ENCODE results near the gene TBC1D2B.

TBC1D2B gene

DNA sequence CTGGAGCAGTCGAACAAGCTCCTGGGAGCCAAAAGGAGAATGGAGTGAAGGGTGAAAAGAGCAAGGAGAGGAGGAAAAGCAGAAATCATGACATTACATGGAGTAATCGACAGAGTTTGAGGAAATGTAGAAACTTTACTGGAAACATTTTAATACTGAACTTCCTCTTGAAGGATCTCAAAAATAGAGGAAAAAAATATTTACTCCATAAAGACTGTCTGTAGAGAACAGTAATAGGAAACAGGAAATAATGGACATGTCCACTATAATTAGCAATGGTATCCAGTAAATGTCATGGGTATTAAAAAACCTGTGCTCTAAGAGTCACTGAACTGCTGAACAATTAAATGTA is 53.0 kb downstream of the TBC1D2B start:
- no peak overlapping the region for H2AFZ ChIP-seq (ENCODE audit: low read depth, low read length)
- no peak overlapping the region for H3K27ac ChIP-seq (ENCODE audit: low read length, poor library complexity, severe bottlenecking)
- H2BK12ac ChIP-seq (ENCODE audit: low read length in 2 of 2): no peak overlapping the region
- H3K9me3 ChIP-seq (ENCODE audit: control insufficient read depth, low read length): no peaks in the 10 kb centered on the region
- no peak overlapping the region for H2AK5ac ChIP-seq (ENCODE audit: low read length, severe bottlenecking)
- H3K4ac ChIP-seq (ENCODE audit: low read depth in 1 of 2, low read length in 2 of 2): no peak overlapping the region
- no peak overlapping the region for H4K8ac ChIP-seq (ENCODE audit: low read length)
- DNase-seq: no peak
- peaks cover 69 to 83% of the 10 kb centered on the region in 2 experiments for H3K36me3 ChIP-seq (ENCODE audit: control insufficient read depth in 1 of 2, insufficient read depth in 2 of 2, low read depth in 1 of 2, low read length in 2 of 2)
- H3K4me2 ChIP-seq (ENCODE audit: low read length, poor library complexity, severe bottlenecking): no peak overlapping the region
- H3K27me3 ChIP-seq (ENCODE audit: control insufficient read depth in 1 of 2, insufficient read depth in 1 of 2, low read length in 2 of 2): no peaks in the 10 kb centered on the region
- no peak overlapping the region for H3K23ac ChIP-seq (ENCODE audit: low read length in 2 of 2)
- no peaks in the 10 kb centered on the region for H3K4me1 ChIP-seq (ENCODE audit: control insufficient read depth, insufficient read depth, low read depth, low read length)
- H3K4me3 ChIP-seq (ENCODE audit: insufficient read depth in 1 of 2, low read depth in 1 of 2, low read length in 2 of 2): no peak overlapping the region
- H3K14ac ChIP-seq (ENCODE audit: low read length in 2 of 2): no peak overlapping the region
- 100% methylated on average over 1 of the region's 2 CpGs for WGBS
- no peak overlapping the region for H2BK15ac ChIP-seq (ENCODE audit: low read depth, poor library complexity, severe bottlenecking)
- peaks cover 50% of the 10 kb centered on the region for H3K79me1 ChIP-seq (replicated peaks; ENCODE audit: low read length, poor library complexity, severe bottlenecking)
- no peak overlapping the region for H2BK5ac ChIP-seq (ENCODE audit: low read depth, low read length, poor library complexity, severe bottlenecking)
- H2BK120ac ChIP-seq (ENCODE audit: low read depth, low read length): no peak overlapping the region
- H3K18ac ChIP-seq (ENCODE audit: low read depth in 1 of 2, low read length in 2 of 2): no peak overlapping the region
- peak overlapping the region; percentile 33 for H3K9ac ChIP-seq (ENCODE audit: low read length)
- H4K91ac ChIP-seq (ENCODE audit: low read length): no peak overlapping the region

DNA sequence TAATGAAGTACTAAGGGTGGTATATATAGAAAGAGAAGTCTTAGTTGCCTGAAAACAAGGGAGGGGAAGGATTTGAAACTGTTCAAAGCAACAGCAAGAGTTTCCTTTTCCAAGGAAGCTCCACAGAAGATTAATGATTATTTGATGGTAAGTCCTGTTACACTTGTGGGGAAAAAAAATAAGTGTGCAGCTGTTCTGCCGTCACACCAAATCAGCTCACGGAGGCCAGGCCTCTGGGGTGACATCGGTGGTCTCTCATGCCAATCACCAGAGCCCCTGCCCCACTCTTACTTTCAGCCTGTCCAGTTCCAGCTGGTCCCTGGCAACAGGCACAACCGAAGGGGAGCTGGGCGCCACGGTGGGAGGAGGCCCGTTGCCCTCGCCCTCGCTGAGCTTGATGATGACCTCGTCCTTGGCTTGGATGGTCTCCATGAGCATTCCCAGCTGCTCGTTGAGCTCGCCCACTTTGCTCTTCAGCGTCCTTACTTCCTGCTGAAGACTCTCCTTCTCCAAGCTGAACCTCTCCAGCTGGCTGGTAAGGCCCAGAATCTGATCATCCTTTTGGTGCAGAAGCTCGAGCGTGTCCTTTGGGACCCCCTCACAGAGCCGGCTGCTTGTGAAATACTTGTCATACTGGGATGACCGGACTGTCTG is 53.5 kb downstream of the TBC1D2B start:
- Histone ChIP-seq H2AFZ (ENCODE audit: low read depth, low read length) (no peak overlapping the region), H3K27ac (ENCODE audit: low read length, poor library complexity, severe bottlenecking) (no peak overlapping the region), H3K4ac (ENCODE audit: low read depth in 1 of 2, low read length in 2 of 2) (no peak overlapping the region), H3K27me3 (ENCODE audit: control insufficient read depth in 1 of 2, insufficient read depth in 1 of 2, low read length in 2 of 2) (no peaks in the 10 kb centered on the region), H3K9me3 (ENCODE audit: control insufficient read depth, low read length) (no peaks in the 10 kb centered on the region), H2BK15ac (ENCODE audit: low read depth, poor library complexity, severe bottlenecking) (no peak overlapping the region), H3K14ac (ENCODE audit: low read length in 2 of 2) (no peak overlapping the region), H3K4me1 (ENCODE audit: control insufficient read depth, insufficient read depth, low read depth, low read length) (no peaks in the 10 kb centered on the region), H3K18ac (ENCODE audit: low read depth in 1 of 2, low read length in 2 of 2) (peak overlapping the region in 1 of 2 experiments; percentile 1), H3K9ac (ENCODE audit: low read length) (peak overlapping the region; percentile 33), H4K8ac (ENCODE audit: low read length) (no peak overlapping the region), H3K4me3 (ENCODE audit: insufficient read depth in 1 of 2, low read depth in 1 of 2, low read length in 2 of 2) (no peak overlapping the region), H2BK12ac (ENCODE audit: low read length in 2 of 2) (no peak overlapping the region), H3K79me1 (replicated peaks; ENCODE audit: low read length, poor library complexity, severe bottlenecking) (peaks cover 53% of the 10 kb centered on the region), H2AK5ac (ENCODE audit: low read length, severe bottlenecking) (no peak overlapping the region), H4K91ac (ENCODE audit: low read length) (no peak overlapping the region), H3K36me3 (ENCODE audit: control insufficient read depth in 1 of 2, insufficient read depth in 2 of 2, low read depth in 1 of 2, low read length in 2 of 2) (peaks cover 73 to 82% of the 10 kb centered on the region in 2 experiments), H2BK120ac (ENCODE audit: low read depth, low read length) (no peak overlapping the region), H3K23ac (ENCODE audit: low read length in 2 of 2) (no peak overlapping the region), H2BK5ac (ENCODE audit: low read depth, low read length, poor library complexity, severe bottlenecking) (no peak overlapping the region), H3K4me2 (ENCODE audit: low read length, poor library complexity, severe bottlenecking) (no peak overlapping the region)
- no peak for DNase-seq
- 96% methylated on average over 17 of the region's 17 CpGs for WGBS

DNA sequence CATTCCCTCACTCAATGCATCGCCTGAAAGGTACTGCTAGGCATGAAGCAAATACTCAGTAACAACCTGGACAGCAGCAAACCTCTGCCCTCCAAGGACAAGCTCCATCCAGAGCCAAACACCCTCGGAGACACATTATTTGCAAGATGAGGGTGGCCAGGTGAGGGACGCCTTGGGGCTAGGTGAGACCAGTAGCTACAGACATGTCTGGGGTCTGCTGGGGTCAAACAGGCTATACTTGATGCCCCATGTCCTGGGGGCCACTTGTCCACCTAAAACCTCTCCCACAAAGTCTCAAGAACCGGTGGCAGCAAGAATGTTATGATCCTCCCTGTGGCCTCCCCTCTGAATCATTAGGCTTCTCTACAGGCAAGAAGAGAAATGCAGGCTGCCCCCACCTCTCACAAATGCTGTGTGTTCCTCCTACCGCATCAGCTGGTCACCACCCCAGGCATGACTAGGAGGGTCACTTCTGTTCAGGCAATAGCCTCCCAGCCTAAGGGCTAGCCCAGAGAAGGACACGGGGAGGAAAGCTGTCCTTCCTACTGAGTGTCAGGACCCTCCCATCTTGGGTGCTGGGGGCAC is 54.3 kb downstream of the TBC1D2B start:
- H4K8ac ChIP-seq (ENCODE audit: low read length): no peak overlapping the region
- H2BK5ac ChIP-seq (ENCODE audit: low read depth, low read length, poor library complexity, severe bottlenecking): no peak overlapping the region
- H3K27ac ChIP-seq (ENCODE audit: low read length, poor library complexity, severe bottlenecking): no peak overlapping the region
- H4K91ac ChIP-seq (ENCODE audit: low read length): no peak overlapping the region
- peaks cover 54% of the 10 kb centered on the region for H3K79me1 ChIP-seq (replicated peaks; ENCODE audit: low read length, poor library complexity, severe bottlenecking)
- H3K4me3 ChIP-seq (ENCODE audit: insufficient read depth in 1 of 2, low read depth in 1 of 2, low read length in 2 of 2): no peak overlapping the region
- H2AFZ ChIP-seq (ENCODE audit: low read depth, low read length): no peak overlapping the region
- no peak overlapping the region for H3K14ac ChIP-seq (ENCODE audit: low read length in 2 of 2)
- H3K9me3 ChIP-seq (ENCODE audit: control insufficient read depth, low read length): no peaks in the 10 kb centered on the region
- H3K18ac ChIP-seq (ENCODE audit: low read depth in 1 of 2, low read length in 2 of 2): no peak overlapping the region
- no peak overlapping the region for H2BK12ac ChIP-seq (ENCODE audit: low read length in 2 of 2)
- 97% methylated on average over 6 of the region's 6 CpGs for WGBS
- no peaks in the 10 kb centered on the region for H3K27me3 ChIP-seq (ENCODE audit: control insufficient read depth in 1 of 2, insufficient read depth in 1 of 2, low read length in 2 of 2)
- H3K4ac ChIP-seq (ENCODE audit: low read depth in 1 of 2, low read length in 2 of 2): no peak overlapping the region
- H3K36me3 ChIP-seq (ENCODE audit: control insufficient read depth in 1 of 2, insufficient read depth in 2 of 2, low read depth in 1 of 2, low read length in 2 of 2): peaks cover 70 to 81% of the 10 kb centered on the region in 2 experiments
- H3K4me2 ChIP-seq (ENCODE audit: low read length, poor library complexity, severe bottlenecking): no peak overlapping the region
- H2BK15ac ChIP-seq (ENCODE audit: low read depth, poor library complexity, severe bottlenecking): no peak overlapping the region
- H3K23ac ChIP-seq (ENCODE audit: low read length in 2 of 2): no peak overlapping the region
- no peak overlapping the region for H2BK120ac ChIP-seq (ENCODE audit: low read depth, low read length)
- no peak overlapping the region for H3K9ac ChIP-seq (ENCODE audit: low read length)
- no peak overlapping the region for H2AK5ac ChIP-seq (ENCODE audit: low read length, severe bottlenecking)
- DNase-seq: no peak
- no peaks in the 10 kb centered on the region for H3K4me1 ChIP-seq (ENCODE audit: control insufficient read depth, insufficient read depth, low read depth, low read length)

DNA sequence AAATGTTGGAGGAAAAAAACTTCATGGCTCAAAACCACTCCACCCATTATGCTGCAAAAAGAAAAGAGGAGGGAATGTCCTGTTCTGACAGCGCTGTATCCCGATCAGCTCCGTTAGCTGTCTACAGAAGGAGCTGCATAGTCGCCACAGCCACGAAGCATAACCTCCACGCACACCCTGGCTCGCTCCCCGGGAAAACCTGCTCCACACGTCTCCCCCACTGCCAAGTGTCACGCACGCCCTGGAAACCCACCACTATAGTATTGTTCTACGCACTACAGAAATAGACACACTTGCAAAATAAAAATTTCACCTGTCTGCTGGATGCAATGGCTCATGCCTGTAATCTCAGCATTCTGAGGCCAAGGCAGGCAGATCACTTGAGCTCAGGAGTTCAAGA is 55.8 kb downstream of the TBC1D2B start:
- no peak overlapping the region for H2BK5ac ChIP-seq (ENCODE audit: low read depth, low read length, poor library complexity, severe bottlenecking)
- no peak overlapping the region for H2BK15ac ChIP-seq (ENCODE audit: low read depth, poor library complexity, severe bottlenecking)
- H2AK5ac ChIP-seq (ENCODE audit: low read length, severe bottlenecking): no peak overlapping the region
- no peak for DNase-seq
- H3K4me3 ChIP-seq (ENCODE audit: insufficient read depth in 1 of 2, low read depth in 1 of 2, low read length in 2 of 2): no peak overlapping the region
- no peak overlapping the region for H3K23ac ChIP-seq (ENCODE audit: low read length in 2 of 2)
- H3K27me3 ChIP-seq (ENCODE audit: control insufficient read depth in 1 of 2, insufficient read depth in 1 of 2, low read length in 2 of 2): no peaks in the 10 kb centered on the region
- H2AFZ ChIP-seq (ENCODE audit: low read depth, low read length): no peak overlapping the region
- no peak overlapping the region for H4K8ac ChIP-seq (ENCODE audit: low read length)
- peaks cover 62 to 81% of the 10 kb centered on the region in 2 experiments for H3K36me3 ChIP-seq (ENCODE audit: control insufficient read depth in 1 of 2, insufficient read depth in 2 of 2, low read depth in 1 of 2, low read length in 2 of 2)
- H3K18ac ChIP-seq (ENCODE audit: low read depth in 1 of 2, low read length in 2 of 2): no peak overlapping the region
- 98% methylated on average over 12 of the region's 12 CpGs for WGBS
- no peak overlapping the region for H3K9ac ChIP-seq (ENCODE audit: low read length)
- peaks cover 2% of the 10 kb centered on the region for H3K4me1 ChIP-seq (ENCODE audit: control insufficient read depth, insufficient read depth, low read depth, low read length)
- no peak overlapping the region for H2BK12ac ChIP-seq (ENCODE audit: low read length in 2 of 2)
- no peak overlapping the region for H4K91ac ChIP-seq (ENCODE audit: low read length)
- no peaks in the 10 kb centered on the region for H3K9me3 ChIP-seq (ENCODE audit: control insufficient read depth, low read length)
- no peak overlapping the region for H3K4me2 ChIP-seq (ENCODE audit: low read length, poor library complexity, severe bottlenecking)
- no peak overlapping the region for H3K14ac ChIP-seq (ENCODE audit: low read length in 2 of 2)
- peaks cover 48% of the 10 kb centered on the region for H3K79me1 ChIP-seq (replicated peaks; ENCODE audit: low read length, poor library complexity, severe bottlenecking)
- H3K4ac ChIP-seq (ENCODE audit: low read depth in 1 of 2, low read length in 2 of 2): no peak overlapping the region
- H2BK120ac ChIP-seq (ENCODE audit: low read depth, low read length): no peak overlapping the region
- no peak overlapping the region for H3K27ac ChIP-seq (ENCODE audit: low read length, poor library complexity, severe bottlenecking)

Measured in mesenchymal stem cell (in vitro differentiated cells and primary cell).